ENCODE measurements around the gene KRTAP5-5.
A peak's percentile ranks its signal among the peaks of the same experiment; 100 is the strongest.
"Not testable (repeated sequence)": the region's sequence is repeated elsewhere in the genome, so short reads cannot be mapped to it uniquely, and the experiment has no call there.

The KRTAP5-5 gene

DNA sequence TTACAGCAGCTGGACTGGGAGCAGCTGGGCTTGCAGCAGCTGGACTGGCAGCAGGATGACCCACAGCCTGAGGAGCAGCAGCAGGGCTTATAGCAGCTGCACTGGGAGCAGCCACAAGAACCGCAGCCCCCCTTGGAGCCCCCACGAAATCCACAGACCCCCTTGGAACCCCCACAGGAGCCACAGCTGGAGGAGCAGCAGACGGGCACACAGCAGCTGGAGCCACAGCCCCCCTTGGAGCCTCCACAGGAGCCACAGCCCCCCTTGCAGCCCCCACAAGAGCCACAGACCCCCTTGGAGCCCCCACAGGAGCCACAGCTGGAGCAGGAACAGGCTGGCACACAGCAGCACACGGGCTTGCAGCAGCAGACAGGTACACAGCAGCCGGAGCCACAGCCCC, 21.7 kb upstream of the KRTAP5-5 start:
- not testable (repeated sequence) for DNase-seq

DNA sequence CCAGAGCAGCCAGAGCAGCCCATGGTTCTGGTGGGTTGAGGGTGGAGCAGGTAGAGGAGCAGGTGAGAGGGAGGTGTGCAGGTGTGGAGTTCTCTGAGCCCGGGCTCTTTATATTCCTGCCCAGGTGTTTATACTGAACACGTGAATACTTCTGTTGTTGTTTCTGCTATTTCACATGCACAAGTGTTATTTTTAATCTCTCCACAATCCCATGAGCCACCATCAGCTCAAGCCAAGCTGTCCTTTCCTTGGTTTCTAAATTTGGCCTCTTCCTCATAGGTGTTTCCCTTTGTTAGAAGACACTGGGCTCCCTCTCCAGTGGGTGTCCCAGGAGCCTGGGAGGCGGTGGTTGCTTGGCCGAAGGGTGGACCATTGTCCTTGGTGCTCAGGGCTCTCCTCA, 21.2 kb upstream of the KRTAP5-5 start, which contains the start of gene KRTAP5-3:
Gene KRTAP5-3 (minus strand): TSS at position 101 of the 400 bp plus-strand sequence. CDS start 78 bp downstream, at position 23.
- no peak for DNase-seq

GRCh38 chr11:1618231-1618630, 11.3 kb upstream of the KRTAP5-5 start:
- DNase-seq = no peak

- DNase-seq = no peak
Measured at GRCh38 chr11:1619449-1619848, 10.1 kb upstream of the KRTAP5-5 start.

- no peak for DNase-seq
Measured at GRCh38 chr11:1622086-1622485, 7.5 kb upstream of the KRTAP5-5 start, which contains the start of gene KRTAP5-4. TSS of gene KRTAP5-4 (minus strand) at chr11:1622138. CDS start at chr11:1622093, 45 bp downstream.

DNA sequence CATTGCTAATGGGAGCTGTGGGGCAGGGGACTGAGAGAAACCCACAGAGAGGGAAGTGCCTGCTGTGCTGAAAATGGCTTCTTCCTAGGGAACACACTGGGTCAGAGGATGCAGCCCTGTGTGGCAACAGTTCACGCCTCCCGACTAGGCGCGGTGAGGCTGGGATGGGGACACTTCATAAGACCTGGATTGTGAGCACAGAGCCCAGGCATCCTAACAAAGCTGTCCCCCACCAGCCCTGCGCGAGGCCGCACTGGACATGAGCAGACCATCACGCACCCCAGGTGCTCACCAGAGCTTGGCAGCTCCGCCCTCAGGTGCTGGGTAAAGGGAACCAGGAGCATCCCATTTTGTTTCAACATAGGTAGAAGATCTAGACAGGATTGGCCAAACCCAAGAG, 5.9 kb upstream of the KRTAP5-5 start:
- no peak for DNase-seq

DNA sequence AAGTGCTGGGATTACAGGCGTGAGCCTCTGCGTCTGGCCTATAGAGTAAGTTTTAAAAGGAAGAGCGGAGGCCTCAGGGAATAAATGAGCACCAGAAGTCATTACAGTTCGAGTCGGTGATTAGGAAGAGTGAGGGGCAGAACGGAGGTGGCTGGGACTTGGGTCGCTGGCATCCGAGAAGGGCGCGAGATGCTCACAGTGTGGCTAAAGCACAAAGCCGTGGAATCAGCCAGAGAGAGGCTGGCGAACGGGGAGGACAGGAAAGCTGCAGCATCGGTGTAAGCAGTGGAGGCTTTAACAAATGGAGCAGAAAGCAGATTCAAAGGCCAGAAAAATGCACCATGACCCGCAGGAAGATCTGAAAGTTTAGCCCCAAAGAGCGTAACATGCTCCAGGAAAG, 5.0 kb upstream of the KRTAP5-5 start:
- DNase-seq = no peak

DNA sequence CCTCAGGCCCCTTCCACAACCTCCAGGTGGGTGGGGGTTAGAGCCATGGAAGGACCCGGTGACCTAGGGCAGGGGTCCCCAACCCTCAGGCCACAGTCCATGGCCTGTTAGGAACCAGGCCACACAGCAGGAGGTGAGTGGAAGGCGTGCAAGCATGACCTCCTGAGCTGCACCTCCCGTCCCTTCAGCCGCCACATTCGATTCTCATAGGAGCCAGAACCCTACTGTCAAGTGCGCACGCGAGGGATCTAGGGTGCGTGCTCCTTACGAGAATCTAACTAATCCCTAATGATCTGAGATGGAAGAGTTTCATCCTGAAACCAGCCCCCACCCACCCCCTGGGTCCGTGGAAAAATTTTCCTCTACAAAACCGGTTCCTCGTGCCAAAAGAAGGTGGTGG, 4.0 kb upstream of the KRTAP5-5 start:
- no peak for DNase-seq

DNA sequence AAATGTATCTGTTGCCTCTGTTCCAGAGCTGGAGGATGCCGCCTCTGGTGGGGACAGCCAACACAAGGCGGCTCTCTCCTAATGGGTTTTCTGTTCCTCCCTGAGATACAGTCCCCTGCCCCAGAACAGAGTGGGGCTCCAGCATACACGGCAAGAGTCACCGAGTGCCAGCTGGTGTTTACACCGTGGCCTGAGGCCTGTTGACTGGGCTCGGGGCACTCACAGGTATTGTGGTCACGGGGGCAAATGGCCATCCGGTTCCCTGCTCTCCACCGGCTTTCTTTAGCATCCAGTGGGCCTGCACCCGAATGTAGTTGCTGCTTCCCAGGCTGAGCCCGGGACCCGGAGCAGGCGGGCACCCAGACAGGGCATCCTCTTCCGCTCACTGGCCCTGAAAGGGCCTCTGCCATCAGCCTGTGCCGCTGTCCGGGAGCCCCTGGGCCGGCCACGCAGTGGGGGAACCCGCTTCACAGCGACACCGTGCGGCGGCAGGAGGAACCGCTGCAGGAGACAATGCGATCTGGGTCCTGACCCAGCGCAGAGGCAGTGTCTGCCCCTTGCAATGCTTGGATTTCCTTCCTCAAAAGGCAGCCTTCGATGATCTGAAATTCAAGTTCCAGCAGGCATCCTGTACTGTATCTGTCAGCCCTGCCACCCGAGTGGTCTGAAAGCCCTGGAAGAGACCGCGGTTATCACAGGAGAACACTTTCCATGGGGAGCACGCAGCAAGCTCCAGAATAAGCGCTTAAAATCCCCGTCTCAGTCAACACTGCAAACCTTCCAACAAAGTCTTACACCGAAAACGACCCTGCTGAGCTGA, 859 bp upstream of the KRTAP5-5 start:
- peak in 2 of 4 experiments; percentile 9 to 37 for DNase-seq

DNA sequence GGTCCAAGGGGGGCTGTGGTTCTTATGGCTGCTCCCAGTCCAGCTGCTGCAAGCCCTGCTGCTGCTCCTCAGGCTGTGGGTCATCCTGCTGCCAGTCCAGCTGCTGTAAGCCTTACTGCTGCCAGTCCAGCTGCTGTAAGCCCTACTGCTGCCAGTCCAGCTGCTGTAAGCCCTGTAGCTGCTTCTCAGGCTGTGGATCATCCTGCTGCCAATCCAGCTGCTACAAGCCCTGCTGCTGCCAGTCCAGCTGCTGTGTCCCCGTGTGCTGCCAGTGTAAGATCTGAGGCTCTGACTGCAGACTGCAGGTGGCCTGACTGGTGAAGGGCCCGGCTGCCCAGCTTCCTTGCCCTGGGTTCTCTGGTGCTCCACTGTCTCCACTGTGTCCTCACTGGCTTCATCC, 696 bp downstream of the KRTAP5-5 start:
- DNase-seq = no peak

GRCh38 chr11:1631066-1631568, 1.5 kb downstream of the KRTAP5-5 start:
- DNase-seq = no peak

DNA sequence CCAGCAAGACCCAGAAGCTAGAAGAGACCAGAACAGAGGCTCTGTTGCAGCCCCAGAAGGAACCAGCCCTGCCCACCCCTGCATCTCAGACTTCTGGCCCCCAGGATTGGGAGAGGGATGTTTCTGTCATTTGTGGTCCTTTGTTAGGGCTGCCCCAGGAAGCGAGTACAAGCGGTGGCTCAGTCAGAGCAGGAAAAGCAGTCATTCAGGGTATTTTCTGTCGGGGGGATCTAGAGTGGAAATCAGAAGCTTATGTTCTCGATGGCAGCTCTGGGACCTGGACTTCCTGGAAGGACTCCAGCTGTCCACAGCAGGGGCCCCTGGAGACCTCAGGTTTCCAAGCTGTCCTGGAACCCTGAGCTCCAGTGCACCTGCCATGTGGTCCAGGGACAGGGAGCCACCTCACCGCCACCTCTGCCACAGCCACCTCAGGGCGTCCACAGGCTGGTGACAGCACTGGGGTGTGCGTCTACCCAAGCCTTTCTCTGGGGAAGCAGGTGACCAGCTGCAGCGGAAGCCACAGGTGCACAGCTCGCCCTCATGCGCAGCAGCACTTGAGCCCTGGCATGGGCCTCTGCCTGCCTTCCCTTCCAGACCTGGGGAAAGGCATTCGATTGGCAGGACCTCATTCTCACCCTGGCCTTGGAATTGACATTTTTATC, 2.6 kb downstream of the KRTAP5-5 start:
- DNase-seq = no peak

DNA sequence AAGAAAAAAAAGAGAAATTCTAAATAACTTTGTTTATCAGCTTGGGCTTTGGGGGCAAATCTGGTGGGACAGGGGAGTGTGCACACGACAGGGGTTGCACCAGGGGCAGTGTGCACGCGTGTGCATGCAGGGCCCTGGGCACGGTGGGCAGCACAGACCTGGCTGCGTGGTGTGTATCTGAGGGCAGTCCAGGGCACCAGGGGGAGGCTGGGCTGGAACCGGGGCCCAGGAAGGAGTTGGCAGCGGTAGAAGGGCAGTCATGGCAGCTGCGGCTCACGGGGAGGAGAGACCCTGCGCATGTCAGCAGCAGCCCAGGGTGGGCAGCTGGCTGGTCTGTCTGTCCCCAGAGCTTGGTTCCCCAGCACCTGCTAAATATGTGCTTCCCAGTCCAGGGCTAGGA, 4.3 kb downstream of the KRTAP5-5 start:
- no peak for DNase-seq

DNA sequence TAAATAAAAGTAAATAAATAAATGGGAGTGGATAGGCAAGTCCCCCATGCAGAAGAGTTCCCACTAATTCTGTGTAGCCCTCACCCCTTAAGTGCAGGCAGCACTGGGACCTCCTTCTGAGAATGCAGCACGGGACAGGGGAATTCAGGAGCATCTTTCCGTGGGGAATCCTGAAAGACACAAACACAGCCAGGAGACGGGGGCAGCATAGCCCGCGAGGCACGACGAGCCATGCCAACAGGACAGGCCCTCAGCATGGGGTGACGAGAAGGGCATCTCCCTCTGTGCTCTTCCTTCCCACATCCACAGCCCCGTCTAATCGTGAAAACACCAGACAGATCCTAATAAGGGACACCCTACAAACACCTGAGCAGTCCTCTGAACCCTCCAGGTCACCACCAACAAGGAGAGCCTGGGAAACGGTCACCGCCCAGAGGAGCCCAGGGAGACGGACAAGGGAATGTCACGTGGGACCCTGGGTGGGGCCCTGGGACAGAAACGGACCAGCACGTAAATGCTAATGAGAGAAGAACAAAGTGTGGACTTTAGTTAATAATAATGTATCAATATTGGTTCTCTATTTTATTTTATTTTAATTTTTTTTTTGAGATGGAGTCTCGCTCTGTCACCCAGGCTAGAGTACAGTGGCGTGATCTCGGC, 6.8 kb downstream of the KRTAP5-5 start:
- no peak for DNase-seq

DNA sequence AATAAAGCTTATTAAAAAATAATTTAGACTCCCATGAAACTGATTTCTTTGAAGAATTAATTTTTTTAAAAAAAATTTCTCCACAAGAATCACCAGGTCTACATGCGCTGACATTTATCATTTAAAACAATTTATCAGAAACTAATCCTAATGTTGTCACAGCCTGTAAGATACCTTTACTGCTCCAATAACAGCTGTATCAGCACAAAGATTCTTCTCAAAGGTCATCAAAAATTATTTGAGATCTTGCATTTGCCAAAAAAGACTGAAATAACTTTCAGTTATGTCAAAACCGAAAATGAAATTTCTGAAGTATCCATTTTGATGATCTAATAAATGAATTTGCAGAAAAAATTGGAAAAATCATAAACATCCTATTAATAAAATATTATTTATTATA, 8.1 kb downstream of the KRTAP5-5 start:
- DNase-seq = no peak

DNA sequence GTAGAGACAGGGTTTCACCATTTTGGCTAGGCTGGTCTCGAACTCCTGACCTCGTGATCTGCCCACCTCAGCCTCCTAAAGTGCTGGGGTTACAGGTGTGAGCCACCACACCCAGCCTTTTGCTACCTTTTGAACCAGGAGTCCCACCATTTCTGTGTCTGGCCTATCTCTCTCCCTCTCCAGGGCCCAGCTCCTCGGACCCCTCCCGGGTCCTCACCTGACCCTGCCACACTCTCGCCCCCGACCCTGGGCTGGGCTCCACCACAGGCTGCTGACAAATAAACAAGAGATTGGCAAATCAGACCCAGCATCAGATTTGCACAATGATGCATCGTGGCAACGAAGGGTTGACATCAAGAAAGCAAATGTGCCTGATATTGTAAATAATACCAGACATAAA, 8.8 kb downstream of the KRTAP5-5 start:
- no peak for DNase-seq

DNA sequence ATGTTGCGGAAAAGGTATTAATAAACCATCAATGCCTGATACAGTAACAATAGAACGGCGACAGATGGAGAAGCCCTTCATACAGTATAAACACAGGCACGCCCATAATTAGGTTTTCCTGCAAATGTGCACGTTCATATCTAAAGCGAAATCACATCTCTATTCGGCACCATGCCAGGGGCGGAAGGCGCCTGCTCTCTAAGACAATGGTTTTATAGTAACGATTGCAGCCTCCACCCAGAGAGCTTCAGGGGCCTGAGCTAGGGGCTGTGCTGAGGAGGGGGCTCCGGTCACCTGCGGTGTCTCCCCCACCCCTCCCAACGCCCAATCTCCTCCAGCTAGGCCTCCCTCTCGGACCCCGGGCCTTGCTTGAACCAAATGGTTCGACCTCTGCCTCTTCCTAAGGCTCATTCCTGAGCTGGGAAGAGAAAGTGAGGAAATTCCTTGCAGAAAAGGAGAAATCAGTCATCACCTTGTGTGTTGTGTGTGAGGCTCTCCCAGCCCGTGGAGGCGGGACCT, 9.6 kb downstream of the KRTAP5-5 start:
- DNase-seq = no peak

GRCh38 chr11:1639666-1640065, 10.1 kb downstream of the KRTAP5-5 start:
- DNase-seq = no peak

GRCh38 chr11:1640076-1640946, 10.7 kb downstream of the KRTAP5-5 start:
- DNase-seq = peak in 1 of 4 experiments; percentile 8

DNA sequence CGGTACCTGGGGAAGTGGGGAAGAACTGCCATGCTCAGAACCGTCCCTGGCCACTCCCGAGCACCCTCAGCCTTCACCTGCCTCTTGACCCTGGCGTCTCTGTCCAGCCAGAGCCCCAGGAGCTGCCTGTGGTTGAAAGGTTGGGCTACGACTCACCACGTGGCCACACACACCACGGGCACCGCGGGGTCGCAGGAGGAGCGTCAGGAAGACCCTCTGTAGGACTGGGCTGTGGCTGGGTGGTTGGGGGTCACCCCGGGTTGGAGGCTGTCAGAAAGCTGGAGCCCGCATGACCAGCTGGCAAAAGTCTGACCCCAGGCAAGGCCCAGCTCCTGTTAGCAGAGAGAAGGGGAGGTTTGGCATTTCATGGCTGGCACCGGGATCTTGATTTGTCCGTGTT, 11.5 kb downstream of the KRTAP5-5 start:
- no peak for DNase-seq

DNA sequence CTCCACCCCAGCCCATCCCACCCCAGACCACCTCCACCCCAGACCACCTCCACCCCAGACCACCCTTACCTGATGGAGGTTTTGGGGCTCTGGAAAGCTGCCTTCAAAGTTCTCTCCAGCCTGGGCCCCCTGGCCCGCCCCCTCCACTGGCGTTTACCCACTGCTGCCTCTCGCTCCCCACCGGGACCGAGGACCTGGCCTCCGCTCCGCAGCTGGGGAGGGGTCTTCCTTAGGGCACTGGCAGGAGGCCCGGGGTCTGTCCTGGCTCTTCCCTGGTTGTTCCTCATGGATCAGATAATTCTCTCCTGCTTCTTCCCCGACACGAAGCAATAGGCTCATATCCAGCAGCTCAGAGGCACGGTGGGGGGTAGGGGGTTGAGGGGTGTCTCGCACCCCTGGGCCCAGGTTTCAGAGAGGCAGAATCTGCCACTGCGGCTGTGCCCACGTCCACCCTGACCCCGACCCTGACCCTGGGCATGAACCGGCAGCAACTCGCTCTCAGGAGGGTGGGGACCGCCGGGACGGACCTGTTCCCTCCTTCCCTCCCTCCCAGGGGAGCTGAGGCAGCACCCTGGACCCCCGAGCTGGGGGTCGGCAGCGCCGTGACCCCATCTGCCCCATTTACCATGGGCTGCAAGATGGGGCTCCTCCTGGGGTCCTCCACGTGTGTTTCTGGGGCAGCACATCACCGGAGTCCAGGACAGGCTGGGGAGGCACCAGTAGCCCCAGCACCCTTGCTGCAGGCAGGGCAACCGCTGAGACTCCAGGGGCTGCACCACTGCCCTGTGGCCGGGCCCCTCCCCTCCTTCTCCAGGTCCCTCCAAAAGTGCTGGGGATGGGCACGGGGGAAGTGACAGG, 12.9 kb downstream of the KRTAP5-5 start:
- no peak for DNase-seq
